Testis (tissue), 3 donors: ENCODE data around the gene CHST8. TPM values are rescaled to one million over a fixed set of nuclear protein-coding genes. Genes with fewer than 3 reads are reported as not detected.

ENCODE experiments used
- DNase-seq: peaks from one replicate; pipeline ENCODE4 v3.0.0-alpha.2; 2019
- H3K27ac ChIP-seq, 2 donors: fragments of 200-600 bp; sonication (generic); one replicate each; pipeline ENCODE4 v1.5.1; 2019
- H3K27me3 ChIP-seq: fragments of 200-600 bp; sonication (generic); one replicate; pipeline ENCODE4 v1.5.1; 2019
- H3K36me3 ChIP-seq: fragments of 200-600 bp; sonication (generic); one replicate; pipeline ENCODE4 v1.5.1; 2017; ENCODE audit warnings: low read depth; ENCODE audit errors: missing control alignments
- H3K4me1 ChIP-seq: fragments of 200-600 bp; sonication (generic); one replicate; pipeline ENCODE4 v1.5.1; 2019
- H3K4me3 ChIP-seq, 2 donors: fragments of 200-600 bp; sonication (generic); one replicate each; pipeline ENCODE4 v1.5.1; 2017 to 2019
- H3K9me3 ChIP-seq: fragments of 200-600 bp; sonication (generic); one replicate; pipeline ENCODE4 v1.5.1; 2017
- CTCF ChIP-seq, 3 experiments: fragments of 450-650 bp in 2 of 3; fragments of 200-600 bp in 1 of 3; sonication (generic) in 1 of 3; IDR thresholded peaks; one replicate each; pipeline ENCODE4 v1.5.1; 2016 to 2019; ENCODE audit warnings: antibody characterized with exemption in 3 of 3, mild to moderate bottlenecking in 2 of 3, moderate library complexity in 1 of 3
- POLR2A ChIP-seq: fragments of 450-650 bp; IDR thresholded peaks from one replicate; pipeline ENCODE4 v1.6.1; 2017; ENCODE audit warnings: antibody characterized with exemption, mild to moderate bottlenecking, moderate library complexity
- WGBS, 2 donors: methylation state at CpG; one replicate each; pipeline ENCODE4 v1.1.5; 2018; 5-methylcytosine and 5-hydroxymethylcytosine counted together
- intact Hi-C: fragments of 100-400 bp; cut with DNase I; formaldehyde crosslinking; loops from one replicate; pipeline ENCODE4 v1.15.1; 2023; ENCODE audit warnings: low total_unique reads
- polyA plus RNA-seq: library from polyadenylated mRNA; stranded (reverse); fragments of 350-450 nt; fragmentation: Illumina TruSeq; extraction: RNeasy Lipid Tissue Mini Kit (QIAGEN cat#74804); gene quantifications from one replicate; pipeline ENCODE4 v1.2.3, GENCODE V29; 2014; ENCODE audit warnings: low read depth, low replicate concordance; ENCODE audit not compliant: insufficient read depth
- total RNA-seq, 2 donors: library from RNA; depleted of rRNA; stranded (reverse); fragments of >200 nt; gene quantifications; one replicate each; pipeline ENCODE4 v1.2.3, GENCODE V29; 2016

Gene CHST8
- total and polyA plus RNA-seq, 3 donors from 2014 or later, result 0.75 to 0.93 (median 0.79) TPM

GRCh38 chr19:33621065-33621785, 528 bp upstream of the CHST8 start:
- Histone ChIP-seq H3K4me1 (peaks cover 6% of the 10 kb centered on the region), H3K4me3 (peak overlapping the region in 1 of 2 donors; percentile 25), H3K27me3 (no peaks in the 10 kb centered on the region), H3K27ac (no peak overlapping the region), H3K9me3 (no peaks in the 10 kb centered on the region), H3K36me3 (no peaks in the 10 kb centered on the region)
- TF ChIP-seq POLR2A, result no peak
- no peak for TF ChIP-seq CTCF (IDR thresholded peaks at IDR 0.05)
- WGBS, 2 donors, result 10 to 16% methylated on average over 9 to 54 of the region's 60 CpGs
- no peak for DNase-seq
- intact Hi-C loops, result no loop called here

GRCh38 chr19:33622505-33622808, 704 bp downstream of the CHST8 start:
- intact Hi-C loops, result no loop called here
- Histone ChIP-seq H3K27ac (no peak overlapping the region), H3K27me3 (no peaks in the 10 kb centered on the region), H3K9me3 (no peaks in the 10 kb centered on the region), H3K4me1 (peaks cover 6% of the 10 kb centered on the region), H3K4me3 (peak overlapping the region; percentile 36 to 56), H3K36me3 (no peaks in the 10 kb centered on the region)
- no peak for DNase-seq
- WGBS, 2 donors, result 0 to 2% methylated on average over 15 to 29 of the region's 35 CpGs
- no peak for TF ChIP-seq CTCF (IDR thresholded peaks at IDR 0.05)
- no peak for TF ChIP-seq POLR2A

GRCh38 chr19:33622809-33623511, 1.2 kb downstream of the CHST8 start:
- Histone ChIP-seq H3K36me3 (no peaks in the 10 kb centered on the region), H3K27ac (no peak overlapping the region), H3K4me1 (peaks cover 6% of the 10 kb centered on the region), H3K4me3 (peak overlapping the region; percentile 36 to 56), H3K9me3 (no peaks in the 10 kb centered on the region), H3K27me3 (no peaks in the 10 kb centered on the region)
- no peak for DNase-seq
- WGBS, 2 donors, result 0 to 1% methylated on average over 1 to 45 of the region's 64 CpGs
- TF ChIP-seq CTCF (IDR thresholded peaks at IDR 0.05), result no peak
- TF ChIP-seq POLR2A, result no peak
- intact Hi-C loops, result no loop called here

GRCh38 chr19:33624586-33624985, 2.8 kb downstream of the CHST8 start:
- TF ChIP-seq POLR2A (no peak), CTCF (IDR thresholded peaks at IDR 0.05) (no peak)
- Histone ChIP-seq H3K27ac (no peak overlapping the region), H3K9me3 (no peaks in the 10 kb centered on the region), H3K36me3 (no peaks in the 10 kb centered on the region), H3K4me1 (peaks cover 6% of the 10 kb centered on the region), H3K27me3 (no peaks in the 10 kb centered on the region), H3K4me3 (no peak overlapping the region)
- no peak for DNase-seq
- 49 to 56% methylated on average over 5 of the region's 5 CpGs for WGBS, 2 donors
- intact Hi-C loops, result no loop called here

GRCh38 chr19:33627526-33627925, 5.8 kb downstream of the CHST8 start:
- Histone ChIP-seq H3K27ac (no peak overlapping the region), H3K4me1 (peaks cover 3% of the 10 kb centered on the region), H3K9me3 (no peaks in the 10 kb centered on the region), H3K4me3 (no peak overlapping the region), H3K27me3 (no peaks in the 10 kb centered on the region), H3K36me3 (no peaks in the 10 kb centered on the region)
- TF ChIP-seq POLR2A (no peak), CTCF (IDR thresholded peaks at IDR 0.05) (no peak)
- DNase-seq, result no peak
- intact Hi-C loops, result no loop called here
- WGBS, 2 donors, result 75 to 87% methylated on average over 5 of the region's 5 CpGs
